ENCODE data around the gene APOA5. TPM values are rescaled to one million over a fixed set of nuclear protein-coding genes. Genes with fewer than 3 reads are reported as not detected.

APOA5 gene
- total and polyA plus RNA-seq, 2 of the 13 experiments (the other 11 are each of a cell fraction or from before 2014, with no cell fraction given) = 44.0 to 49.1 TPM

GRCh38 chr11:116829525-116830183 lies 38.0 kb upstream of the APOA5 start, which contains the start of gene APOC3 (continued):
- TF ChIP-seq AFF4 (CRISPR knock-in tag; IDR thresholded peaks at IDR 0.05) (no peak; the same call in 1 of the 2 replicates), CEBPG (CRISPR knock-in tag; IDR thresholded peaks at IDR 0.05) (peak; percentile 95), BRCA1 (CRISPR knock-in tag; IDR thresholded peaks at IDR 0.05) (no peak), ZSCAN12 (CRISPR knock-in tag; IDR thresholded peaks at IDR 0.05) (no peak), RFX5 (IDR thresholded peaks at IDR 0.05; ENCODE audit: low read depth, low read length) (no peak), ZNF777 (CRISPR knock-in tag; IDR thresholded peaks at IDR 0.05) (no peak; the same call in 1 of the 2 replicates), GLI4 (CRISPR knock-in tag; IDR thresholded peaks at IDR 0.05; ENCODE audit: borderline replicate concordance) (no peak), SNAI1 (CRISPR knock-in tag; IDR thresholded peaks at IDR 0.05; ENCODE audit: borderline replicate concordance) (no peak), ZNF10 (CRISPR knock-in tag; IDR thresholded peaks at IDR 0.05; ENCODE audit: borderline replicate concordance, low read depth) (no peak), JUNB (CRISPR knock-in tag; IDR thresholded peaks at IDR 0.05; ENCODE audit: borderline replicate concordance) (no peak), LRRFIP1 (CRISPR knock-in tag; conservative IDR thresholded peaks at IDR 0.05) (no peak), IKZF5 (CRISPR knock-in tag; IDR thresholded peaks at IDR 0.05) (peak; percentile 71; the same call in 1 of the 2 replicates), ZBTB34 (CRISPR knock-in tag; IDR thresholded peaks at IDR 0.05) (no peak), THRA (CRISPR knock-in tag; IDR thresholded peaks at IDR 0.05; ENCODE audit: borderline replicate concordance) (peak; percentile 64; the same call in 1 of the 2 replicates), KDM4B (CRISPR knock-in tag; IDR thresholded peaks at IDR 0.05) (no peak), JDP2 (CRISPR knock-in tag; IDR thresholded peaks at IDR 0.05; ENCODE audit: borderline replicate concordance) (no peak), SSRP1 (CRISPR knock-in tag; IDR thresholded peaks at IDR 0.05) (no peak)

Measured in HepG2 (cell line).